G401 (cell line): ENCODE measurements around the gene COL28A1. TPM values are rescaled to one million over a fixed set of nuclear protein-coding genes. Genes with fewer than 3 reads are reported as not detected.

Experiments used
- DNase-seq: peaks from one replicate; pipeline ENCODE4 v3.0.0-alpha.2; 2015; ENCODE audit warnings: low spot score
- in situ Hi-C: cut with HindIII; loops from 2 replicates; pipeline ENCODE4 v1.10.0; 2016; ENCODE audit warnings: low sequenced_read_pairs, mixed read lengths
- total RNA-seq: library from RNA; depleted of rRNA; stranded (reverse); fragments of >200 nt; shearing (Covaris generic); gene quantifications from 2 replicates; pipeline ENCODE4 v1.2.3, GENCODE V29; 2014; rRNA removed

COL28A1 gene
- total RNA-seq = not detected in 2 replicates

GRCh38 chr7:7535691-7536090 lies at the start of gene COL28A1:
TSS of gene COL28A1 (minus strand) at chr7:7535873. CDS start at chr7:7532875, 2,998 bp downstream.
- in situ Hi-C loops = no loop called here

GRCh38 chr7:7584653-7585052 lies 49.0 kb upstream of the COL28A1 start:
- no peak for DNase-seq
- in situ Hi-C loops = no loop called here

More at GRCh38 chr7:7535691-7536090, at the start of gene COL28A1:
- DNase-seq = no peak

- no peak for DNase-seq
- in situ Hi-C loops = no loop called here
These were observed 48.1 kb upstream of the COL28A1 start for GRCh38 chr7:7583731-7584130.

GRCh38 chr7:7582596-7582995 lies 46.9 kb upstream of the COL28A1 start:
- in situ Hi-C loops = no loop called here
- no peak for DNase-seq

GRCh38 chr7:7581531-7582179 lies 46.0 kb upstream of the COL28A1 start:
- DNase-seq = no peak
- in situ Hi-C loops = no loop called here

- in situ Hi-C loops = no loop called here
- DNase-seq = no peak
These were observed 44.0 kb upstream of the COL28A1 start for GRCh38 chr7:7579638-7580037.

- no peak for DNase-seq
- in situ Hi-C loops = no loop called here
These were observed 42.2 kb upstream of the COL28A1 start for GRCh38 chr7:7577888-7578287.

- DNase-seq = no peak
- in situ Hi-C loops = no loop called here
These were observed 40.7 kb upstream of the COL28A1 start for GRCh38 chr7:7576344-7576743.

GRCh38 chr7:7573701-7574100 lies 38.0 kb upstream of the COL28A1 start:
- DNase-seq = no peak
- in situ Hi-C loops = no loop called here

GRCh38 chr7:7570584-7570983 lies 34.9 kb upstream of the COL28A1 start:
- no peak for DNase-seq
- in situ Hi-C loops = no loop called here

GRCh38 chr7:7569615-7570014 lies 33.9 kb upstream of the COL28A1 start:
- in situ Hi-C loops = no loop called here

GRCh38 chr7:7569081-7569527 lies 33.4 kb upstream of the COL28A1 start:
- in situ Hi-C loops = no loop called here
- DNase-seq = no peak

More at GRCh38 chr7:7569615-7570014, 33.9 kb upstream of the COL28A1 start:
- DNase-seq = no peak

GRCh38 chr7:7568553-7568952 lies 32.9 kb upstream of the COL28A1 start:
- in situ Hi-C loops = no loop called here
- no peak for DNase-seq

GRCh38 chr7:7567898-7568531 lies 32.3 kb upstream of the COL28A1 start:
- in situ Hi-C loops = no loop called here
- DNase-seq = peak; percentile 23

GRCh38 chr7:7566651-7567611 lies 31.3 kb upstream of the COL28A1 start, which contains the start of gene MIOS:
TSS of gene MIOS (plus strand) at chr7:7566884. CDS start at chr7:7572476, 5,592 bp downstream.
- peak; percentile 80 for DNase-seq
- in situ Hi-C loops = no loop called here

GRCh38 chr7:7565746-7566650 lies 30.3 kb upstream of the COL28A1 start:
- in situ Hi-C loops = no loop called here
- DNase-seq = no peak

- in situ Hi-C loops = no loop called here
- no peak for DNase-seq
These were observed 29.5 kb upstream of the COL28A1 start for GRCh38 chr7:7565018-7565680.

- DNase-seq = no peak
- in situ Hi-C loops = no loop called here
These were observed 28.7 kb upstream of the COL28A1 start for GRCh38 chr7:7564323-7564780.
